Fibroblast of lung (primary cell): ENCODE results near the gene ZNF582.

Source experiments
- CTCF ChIP-seq, 2 donors: IDR thresholded peaks in 1 of 2; conservative IDR thresholded peaks in 1 of 2; 1 replicate in 1 of 2; 2 replicates in 1 of 2; pipeline ENCODE4 v1.5.1; 2011 to 2012; ENCODE audit warnings: low read length in 2 of 2, control low read depth in 1 of 2, inconsistent platforms in 1 of 2, low read depth in 1 of 2, mild to moderate bottlenecking in 1 of 2
- EZH2 ChIP-seq: IDR thresholded peaks from 2 replicates; pipeline ENCODE4 v1.5.1; 2012; ENCODE audit warnings: low read length, control low read depth, mild to moderate bottlenecking; ENCODE audit errors: missing control alignments

GRCh38 chr19:56377105-56377924 is 16.0 kb downstream of the ZNF582 start:
- TF ChIP-seq CTCF (conservative IDR thresholded peaks at IDR 0.05 in 1 of 2, IDR thresholded peaks at IDR 0.05 in 1 of 2; ENCODE audit: low read depth in 1 of 2, low read length in 2 of 2) (no peak), EZH2 (no peak)
